ENCODE data around the gene DAPK3.

Gene DAPK3

GRCh38 chr19:3980353-3981251, 9.7 kb upstream of the DAPK3 start:
- no peak for DNase-seq (ENCODE audit: low read depth, low spot score)
- no peak for TF ChIP-seq CTCF (IDR thresholded peaks at IDR 0.05; ENCODE audit: low read depth, low read length)
- no peak overlapping the region for H3K4me3 ChIP-seq (ENCODE audit: low read depth, low read length)
- in situ Hi-C loops (cut with HindIII; ENCODE audit: low sequenced_read_pairs): no loop called here

- in situ Hi-C loops (cut with HindIII; ENCODE audit: low sequenced_read_pairs): no loop called here
- no peak overlapping the region for H3K4me3 ChIP-seq (ENCODE audit: low read depth, low read length)
- TF ChIP-seq CTCF (IDR thresholded peaks at IDR 0.05; ENCODE audit: low read depth, low read length): no peak
- DNase-seq (ENCODE audit: low read depth, low spot score): no peak
Measured at GRCh38 chr19:3979674-3980352, 8.9 kb upstream of the DAPK3 start.

- no peak for DNase-seq (ENCODE audit: low read depth, low spot score)
- H3K4me3 ChIP-seq (ENCODE audit: low read depth, low read length): no peak overlapping the region
- no peak for TF ChIP-seq CTCF (IDR thresholded peaks at IDR 0.05; ENCODE audit: low read depth, low read length)
- in situ Hi-C loops (cut with HindIII; ENCODE audit: low sequenced_read_pairs): no loop called here
Measured at GRCh38 chr19:3979289-3979673, 8.4 kb upstream of the DAPK3 start.

- DNase-seq (ENCODE audit: low read depth, low spot score): no peak
- H3K4me3 ChIP-seq (ENCODE audit: low read depth, low read length): no peak overlapping the region
- no peak for TF ChIP-seq CTCF (IDR thresholded peaks at IDR 0.05; ENCODE audit: low read depth, low read length)
- in situ Hi-C loops (cut with HindIII; ENCODE audit: low sequenced_read_pairs): no loop called here
Measured at GRCh38 chr19:3978145-3978544, 7.2 kb upstream of the DAPK3 start.

GRCh38 chr19:3977242-3978143, 6.6 kb upstream of the DAPK3 start:
- peak; percentile 29 for TF ChIP-seq CTCF (IDR thresholded peaks at IDR 0.05; ENCODE audit: low read depth, low read length)
- no peak for DNase-seq (ENCODE audit: low read depth, low spot score)
- H3K4me3 ChIP-seq (ENCODE audit: low read depth, low read length): no peak overlapping the region
- in situ Hi-C loops (cut with HindIII; ENCODE audit: low sequenced_read_pairs): no loop called here
